Stimulated activated CD8-positive, alpha-beta memory T cell treated with anti-CD3 and anti-CD28 coated beads, Interleukin-7, amount 100 ng/mL, for 48 hours (primary cell): ENCODE measurements around the gene NLRP9.

Source experiments
- DNase-seq, 2 donors: peaks; one replicate each; pipeline ENCODE4 v3.0.0-alpha.2; 2020; ENCODE audit warnings: low read depth in 1 of 2; ENCODE audit errors: extremely low read depth in 1 of 2

The NLRP9 gene

DNA sequence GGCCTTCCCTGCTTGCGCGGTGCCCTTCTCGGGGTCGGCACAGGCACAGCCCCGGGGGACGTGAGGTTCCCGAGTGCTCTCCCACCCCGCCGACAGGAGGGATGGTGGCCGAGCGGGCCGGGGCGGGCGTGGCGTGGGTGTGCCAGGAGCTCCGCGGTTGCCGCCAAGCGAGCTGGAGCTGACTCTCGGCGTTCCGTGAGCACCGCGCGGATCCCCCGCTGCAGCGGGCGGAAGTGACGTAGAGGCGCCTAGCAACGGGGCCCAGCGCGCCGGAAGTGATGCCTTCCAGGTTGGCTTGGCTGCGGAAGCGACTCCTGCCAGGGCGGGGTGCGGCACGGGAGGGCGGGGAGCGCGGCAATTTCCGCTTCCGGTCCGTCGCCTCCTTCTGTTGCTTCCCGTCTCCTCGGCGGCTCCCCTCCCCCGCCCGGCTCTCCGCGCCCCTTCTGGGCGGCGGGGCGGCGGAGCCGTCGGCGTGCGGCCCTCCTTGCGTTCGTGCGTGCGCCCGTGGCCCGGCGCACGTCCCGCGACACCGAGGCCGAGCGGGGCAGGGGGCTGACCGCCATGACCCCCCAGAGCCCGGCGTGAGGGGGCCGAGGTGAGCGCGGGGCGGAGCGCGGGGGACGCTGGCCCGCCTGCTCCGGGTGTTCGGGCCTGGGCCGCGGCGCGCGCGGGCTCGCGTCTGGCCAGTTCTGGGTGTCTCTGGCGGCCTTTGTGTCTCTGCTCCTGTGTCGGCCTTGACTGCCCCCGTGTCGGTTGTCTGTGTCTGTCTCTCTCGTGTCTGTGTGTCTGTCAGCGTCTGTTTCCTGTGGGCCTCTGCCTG lies 63.2 kb downstream of the NLRP9 start, which contains the start of gene EPN1:
EPN1 (plus strand) TSS at position 386 of the 820 bp plus-strand sequence. CDS start 3,402 bp downstream, outside the sequence.
- peak; percentile 95 to 99 for DNase-seq

- DNase-seq = no peak
Observed at GRCh38 chr19:55674459-55674840, 63.8 kb downstream of the NLRP9 start.

- no peak for DNase-seq
Observed at GRCh38 chr19:55673889-55674288, 64.3 kb downstream of the NLRP9 start.

DNA sequence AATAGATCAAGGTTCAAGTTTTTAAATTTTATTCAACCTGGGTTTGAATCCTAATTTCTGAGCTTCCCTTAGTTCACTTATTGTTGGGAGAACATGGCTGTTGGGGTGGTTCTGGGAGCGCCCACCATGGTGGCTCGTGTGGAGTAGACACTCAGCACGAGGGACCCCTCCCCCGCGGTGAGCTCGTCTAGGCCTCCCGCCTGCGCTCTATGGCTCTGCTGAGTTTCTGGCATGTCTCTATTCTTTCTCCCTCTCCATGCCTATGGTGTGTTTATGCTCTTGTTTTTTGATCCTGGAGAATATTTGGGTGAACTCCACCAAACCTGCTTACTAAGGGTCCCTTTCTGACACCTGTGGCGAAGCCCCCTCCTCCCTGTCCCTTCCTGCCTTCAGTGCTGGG lies 64.7 kb downstream of the NLRP9 start:
- DNase-seq = no peak

GRCh38 chr19:55672418-55672817 lies 65.8 kb downstream of the NLRP9 start:
- DNase-seq = no peak

DNA sequence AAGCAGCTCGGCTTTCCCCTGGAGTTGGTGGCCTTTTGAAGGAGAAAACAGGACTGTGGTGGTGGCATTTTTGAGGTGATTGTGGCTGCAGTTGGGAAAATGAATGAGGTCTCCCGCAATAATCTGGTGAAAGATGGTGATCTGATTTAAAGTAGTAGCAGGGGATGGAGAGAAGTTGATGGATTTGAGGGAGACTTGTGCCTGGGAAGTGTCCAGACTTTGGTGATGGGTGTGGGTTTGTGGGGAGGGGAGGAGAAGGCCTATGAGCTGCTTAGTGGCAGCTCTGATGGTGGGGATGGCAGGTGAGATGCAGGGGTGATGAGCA lies 67.2 kb downstream of the NLRP9 start:
- DNase-seq = no peak

DNA sequence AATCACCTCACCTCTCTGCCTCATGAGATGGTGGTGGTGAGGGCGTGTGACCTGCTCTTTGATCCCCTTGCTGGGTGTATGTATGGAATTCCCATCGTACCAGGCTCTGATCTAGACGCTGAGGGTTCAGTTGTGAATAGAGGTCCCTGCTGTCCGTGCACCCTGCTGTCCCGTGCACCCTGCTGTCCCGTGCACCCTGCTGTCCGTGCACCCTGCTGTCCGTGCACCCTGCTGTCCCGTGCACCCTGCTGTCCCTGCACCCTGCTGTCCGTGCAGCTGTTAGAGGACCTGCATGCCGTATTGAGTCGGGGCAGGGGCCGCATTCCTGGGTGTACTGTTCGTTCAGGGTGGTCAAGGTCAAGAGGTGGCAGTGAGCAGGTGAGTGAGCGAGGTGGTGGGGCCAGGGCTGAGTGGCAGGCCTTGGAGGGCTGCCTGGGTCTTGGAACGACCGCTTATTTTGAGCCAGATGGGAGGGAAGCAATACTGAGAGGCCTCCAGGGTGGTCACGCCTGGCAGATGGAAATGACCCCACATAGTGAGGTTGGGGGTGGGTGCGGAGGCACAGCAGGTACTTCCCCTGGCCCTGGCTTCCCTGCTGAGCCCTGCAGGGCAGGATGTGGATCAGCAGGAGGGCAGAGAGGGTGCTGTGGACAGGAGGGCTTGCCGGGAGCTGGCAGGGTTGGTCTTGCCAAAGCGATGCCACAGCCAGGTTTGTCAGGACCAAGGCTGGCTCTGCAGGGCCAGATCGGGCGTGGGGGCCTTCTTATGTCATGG lies 67.7 kb downstream of the NLRP9 start:
- DNase-seq = no peak

DNA sequence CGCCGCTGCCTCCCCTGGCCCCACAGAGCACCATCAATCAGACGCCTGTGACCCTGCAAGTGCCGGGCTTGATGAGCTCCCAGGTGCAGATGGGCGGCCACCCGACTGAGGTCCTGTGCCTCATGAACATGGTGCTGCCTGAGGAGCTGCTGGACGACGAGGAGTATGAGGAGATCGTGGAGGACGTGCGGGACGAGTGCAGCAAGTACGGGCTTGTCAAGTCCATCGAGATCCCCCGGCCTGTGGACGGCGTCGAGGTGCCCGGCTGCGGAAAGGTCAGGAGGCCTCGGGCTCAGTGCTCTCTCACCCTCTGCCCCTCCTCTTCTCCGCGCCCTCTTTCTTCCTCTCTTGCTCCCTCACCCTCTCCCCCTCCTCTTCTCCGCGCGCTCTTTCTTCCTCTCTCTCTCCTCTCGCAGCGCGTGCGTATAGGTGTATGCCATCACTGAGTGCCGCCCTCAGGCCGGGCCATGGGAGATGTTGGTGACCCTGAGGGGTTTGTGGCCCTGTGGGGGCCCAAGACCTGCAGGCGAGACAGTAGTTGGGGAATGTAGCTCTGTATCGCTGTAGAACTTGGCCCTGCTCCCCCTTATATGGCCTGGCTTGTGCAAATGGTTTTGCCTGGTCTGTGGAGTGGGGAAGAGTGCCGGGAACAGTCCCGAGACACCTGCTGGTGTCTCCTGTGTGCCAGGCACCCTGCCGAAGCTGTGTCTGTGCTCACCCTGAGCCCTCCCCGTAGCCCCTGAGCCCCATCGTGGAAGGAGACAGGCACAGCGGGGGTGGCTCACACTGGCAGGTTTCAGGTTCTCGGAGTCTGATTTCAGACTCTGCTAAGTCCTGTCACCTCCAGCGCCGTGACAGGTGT lies 68.6 kb downstream of the NLRP9 start:
- DNase-seq = no peak

GRCh38 chr19:55668603-55669348 lies 69.4 kb downstream of the NLRP9 start:
- no peak for DNase-seq

- no peak for DNase-seq
Observed at GRCh38 chr19:55667958-55668357, 70.2 kb downstream of the NLRP9 start.

DNA sequence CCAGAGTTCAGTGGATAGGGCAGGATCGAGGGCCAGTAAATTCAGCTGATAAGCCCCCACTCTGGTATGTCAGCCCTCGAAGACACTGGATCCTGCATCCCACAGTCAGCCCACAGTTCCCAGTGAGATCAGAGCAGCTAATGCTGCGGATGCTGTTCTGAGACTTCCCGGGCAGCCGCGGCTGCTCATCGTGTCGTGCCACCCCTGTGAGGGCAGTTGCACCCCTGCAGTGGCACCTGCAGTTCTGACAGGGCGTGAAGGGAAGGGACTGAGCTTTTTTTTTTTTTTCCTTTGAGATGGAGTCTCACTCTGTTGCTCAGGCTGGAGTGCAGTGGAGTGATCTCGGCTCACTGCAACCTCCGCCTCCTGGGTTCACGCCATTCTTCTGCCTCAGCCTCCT lies 70.7 kb downstream of the NLRP9 start:
- DNase-seq = no peak

DNA sequence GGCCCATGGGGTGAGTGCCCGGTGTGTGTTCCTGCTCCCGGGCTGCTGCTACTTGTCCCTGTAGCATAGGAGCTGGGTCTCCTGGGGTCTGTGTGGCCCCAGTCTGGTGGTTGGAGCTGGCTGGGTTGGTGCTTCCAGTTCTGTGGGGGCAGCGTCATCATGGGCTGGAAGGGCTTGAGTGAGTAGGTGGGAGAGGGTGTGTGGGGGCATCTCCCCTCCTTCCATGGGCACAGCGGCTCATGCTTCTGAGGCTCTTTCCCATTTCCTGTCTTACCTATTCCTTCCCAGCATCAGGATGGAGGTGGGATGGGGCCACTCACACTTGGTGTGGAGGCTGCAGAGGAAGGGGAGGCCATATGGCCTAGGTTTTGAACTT lies 71.2 kb downstream of the NLRP9 start:
- DNase-seq = no peak

GRCh38 chr19:55666343-55667005 lies 71.7 kb downstream of the NLRP9 start:
- DNase-seq = no peak

GRCh38 chr19:55663846-55664536 lies 74.2 kb downstream of the NLRP9 start:
- no peak for DNase-seq

GRCh38 chr19:55661826-55662225 lies 76.4 kb downstream of the NLRP9 start:
- no peak for DNase-seq

DNA sequence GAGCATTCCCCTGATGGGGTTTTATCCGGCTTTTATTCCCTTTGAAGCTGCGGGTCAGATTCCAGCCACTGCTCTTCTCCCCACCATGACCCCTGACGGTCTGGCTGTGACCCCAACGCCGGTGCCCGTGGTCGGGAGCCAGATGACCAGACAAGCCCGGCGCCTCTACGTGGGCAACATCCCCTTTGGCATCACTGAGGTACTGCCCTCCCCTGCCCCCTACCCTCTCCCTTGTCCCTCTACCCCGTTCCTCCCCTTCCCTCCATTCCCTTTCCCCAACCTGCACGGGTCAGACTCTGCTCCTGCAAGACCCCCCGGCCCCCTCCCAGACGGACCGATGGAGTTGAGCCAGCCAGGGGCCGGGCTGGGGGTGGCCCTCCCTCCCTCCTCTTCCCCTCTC lies 77.2 kb downstream of the NLRP9 start:
- no peak for DNase-seq

- DNase-seq = no peak
Observed at GRCh38 chr19:55660404-55660803, 77.8 kb downstream of the NLRP9 start.

GRCh38 chr19:55659822-55660221 lies 78.4 kb downstream of the NLRP9 start:
- no peak for DNase-seq

DNA sequence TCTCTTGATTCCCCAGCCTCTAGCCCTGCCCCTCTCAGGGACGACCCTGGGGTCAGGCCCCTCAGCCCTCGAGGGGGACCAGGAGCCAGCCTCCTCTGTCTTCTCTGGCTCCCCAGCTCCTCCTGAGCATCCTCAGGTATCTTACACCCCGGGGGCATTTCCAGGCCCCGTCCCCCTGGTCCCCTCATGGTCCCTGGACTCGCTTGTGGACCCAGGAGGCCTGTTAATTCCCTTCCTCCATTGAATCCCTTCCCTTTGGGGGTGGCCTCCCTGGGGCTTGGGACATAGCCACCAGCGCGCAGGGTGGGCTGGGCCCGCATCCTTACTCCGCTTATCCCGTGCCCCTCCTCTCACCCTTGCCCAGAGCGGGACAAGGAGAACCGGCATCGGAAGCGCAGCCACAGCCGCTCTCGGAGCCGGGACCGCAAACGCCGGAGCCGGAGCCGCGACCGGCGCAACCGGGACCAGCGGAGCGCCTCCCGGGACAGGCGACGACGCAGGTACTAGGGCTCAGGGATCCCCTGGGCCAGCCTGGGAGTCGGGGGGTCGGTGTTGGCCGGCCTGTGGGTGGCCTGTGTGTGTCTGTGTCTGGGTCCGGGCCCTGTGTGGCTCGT lies 79.2 kb downstream of the NLRP9 start:
- DNase-seq = no peak
